Heart left ventricle (tissue), 16 donors: ENCODE results near the gene PPP3R2. TPM values are rescaled to one million over a fixed set of nuclear protein-coding genes. Genes with fewer than 3 reads are reported as not detected.
A peak's percentile ranks its signal among the peaks of the same experiment; 100 is the strongest.

Experiments
- ATAC-seq, 4 donors: fragments of 200-7000 bp; cut with Tn5 transposase; one replicate each; pipeline ENCODE4 v1.9.1; 2020 to 2022; ENCODE audit warnings: moderate library complexity in 4 of 4, mild to moderate bottlenecking in 3 of 4, moderate number of reproducible peaks in 1 of 4
- DNase-seq, 5 donors: peaks; one replicate each; pipeline ENCODE4 v3.0.0-alpha.2; 2020
- H3K27ac ChIP-seq, 12 donors: fragments of 200-600 bp; sonication (generic) in 4 of 12; one replicate each; pipeline versions ENCODE4 v1.5.0 to v1.8.0; 2016 to 2022; ENCODE audit warnings: mild to moderate bottlenecking in 2 of 12
- H3K27me3 ChIP-seq, 9 donors: fragments of 200-600 bp; sonication (generic) in 2 of 9; one replicate each; pipeline versions ENCODE4 v1.5.1 to v1.8.0; 2016 to 2022; ENCODE audit warnings: mild to moderate bottlenecking in 3 of 9
- H3K36me3 ChIP-seq, 9 donors: fragments of 200-600 bp; sonication (generic) in 2 of 9; one replicate each; pipeline versions ENCODE4 v1.5.0 to v1.8.0; 2018 to 2022; ENCODE audit warnings: mild to moderate bottlenecking in 2 of 9
- H3K4me1 ChIP-seq, 12 donors: fragments of 200-600 bp; sonication (generic) in 4 of 12; one replicate each; pipeline versions ENCODE4 v1.5.0 to v1.8.0; 2016 to 2022; ENCODE audit warnings: mild to moderate bottlenecking in 3 of 12
- H3K4me3 ChIP-seq, 12 donors: fragments of 200-600 bp; sonication (generic) in 4 of 12; one replicate each; pipeline versions ENCODE4 v1.5.0 to v1.8.0; 2017 to 2022; ENCODE audit warnings: mild to moderate bottlenecking in 9 of 12, moderate library complexity in 4 of 12
- H3K9me3 ChIP-seq, 12 donors: fragments of 200-600 bp; sonication (generic) in 4 of 12; one replicate each; pipeline versions ENCODE4 v1.5.0 to v1.8.0; 2016 to 2022; ENCODE audit warnings: mild to moderate bottlenecking in 1 of 12
- CTCF ChIP-seq, 12 donors: fragments of 200-600 bp; sonication (generic) in 4 of 12; IDR thresholded peaks; one replicate each; pipeline versions ENCODE4 v1.5.0 to v1.8.0; 2018 to 2022; ENCODE audit warnings: antibody characterized with exemption in 12 of 12, mild to moderate bottlenecking in 5 of 12
- POLR2A ChIP-seq, 2 donors: fragments of 450-650 bp; IDR thresholded peaks; one replicate each; pipeline ENCODE4 v1.6.1; 2017; ENCODE audit warnings: antibody characterized with exemption in 2 of 2, mild to moderate bottlenecking in 2 of 2, moderate library complexity in 2 of 2
- WGBS, 4 donors: extraction: QIAGEN DNeasy Blood & Tissue Kit in 2 of 4; methylation state at CpG; one replicate each; pipeline versions ENCODE4 v1.1.5 to v1.1.7; 2013 to 2018; 5-methylcytosine and 5-hydroxymethylcytosine counted together
- intact Hi-C, 10 donors: fragments of 100-400 bp; cut with DNase I; formaldehyde crosslinking; loops; one replicate each; pipeline versions ENCODE4 v1.11.1 to v1.14.2; 2022
- polyA plus RNA-seq, 2 donors: library from polyadenylated mRNA; stranded (reverse); fragments of 200-250 nt; gene quantifications; one replicate each; pipeline ENCODE4 v1.2.3, GENCODE V29; 2013
- total RNA-seq, 9 donors: library from RNA; depleted of rRNA in 2 of 9; stranded (reverse); fragments of >200 nt in 2 of 9; fragmentation: NEBNext Ultra II Directional in 3 of 9; extraction: Animal tissue kit (Norgen Biotek cat#: 25700) in 3 of 9; gene quantifications; one replicate each; pipeline versions ENCODE4 v1.1.0 to v1.2.4, GENCODE V29; 2016 to 2023
- donor health status: ischemic (EF 13 %, LVEDD 7.1; RV severe dilation, severe dysfunction).
- donor health status: healthy with polysubstance abuse.
- donor health status: DM: no; HTN: yes; CAD: no.
- donor health status: DM: no; HTN: no; CAD: no.
- donor health status: ischemic (EF 25% LVEDD 6.9; RV normal size, moderate dysfunction).
- donor health status: ischemic (EF 25% LVEDD 5.7; RV mildly dilated, moderate dysfunction).
- donor health status: healthy.
- donor health status: DM: yes; HTN: yes; CAD: no.
- donor health status: ischemic (EF 35%, LVEDD 5.7; RV mildly dilated, moderate dysfunction).
- donor health status: nonischemic (EF 11% LVEDD 7.7; RV severe dilation, severe dysfunction).
- donor health status: DM: yes; HTN: yes; CAD: no.
- donor health status: PGD.
- donor health status: ischemic (EF 29% LVEDD 5.4; RV normal size, mild dysfunction).
- donor health status: nonischemic (EF 23%, LVEDD 6.1; RV moderate dilation, normal function).

The PPP3R2 gene
- total and polyA plus RNA-seq, 11 donors, result not detected

GRCh38 chr9:101586651-101587050 lies 8.1 kb downstream of the PPP3R2 start:
- no peak overlapping the region for H3K4me3 ChIP-seq
- no peak for ATAC-seq
- no peaks in the 10 kb centered on the region for H3K27me3 ChIP-seq
- intact Hi-C loops, result no loop called here
- no peak for TF ChIP-seq POLR2A (IDR thresholded peaks at IDR 0.05)
- no peak for TF ChIP-seq CTCF (IDR thresholded peaks at IDR 0.05)
- H3K4me1 ChIP-seq, result peaks cover 0 to 14% (median 0%) of the 10 kb centered on the region in 12 donors
- no peaks in the 10 kb centered on the region for H3K36me3 ChIP-seq
- DNase-seq, result no peak
- no peaks in the 10 kb centered on the region for H3K9me3 ChIP-seq
- 69 to 92% (median 86%) methylated on average over 5 of the region's 5 CpGs for WGBS, 4 donors
- H3K27ac ChIP-seq, result peak overlapping the region in 1 of 12 donors; percentile 80

- TF ChIP-seq POLR2A (IDR thresholded peaks at IDR 0.05), result no peak
- no peak for TF ChIP-seq CTCF (IDR thresholded peaks at IDR 0.05)
- Histone ChIP-seq H3K4me1 (peaks cover 0 to 16% (median 0%) of the 10 kb centered on the region in 12 donors), H3K27ac (peak overlapping the region in 1 of 12 donors; percentile 80), H3K4me3 (no peak overlapping the region), H3K27me3 (no peaks in the 10 kb centered on the region), H3K9me3 (no peaks in the 10 kb centered on the region), H3K36me3 (no peaks in the 10 kb centered on the region)
- WGBS, 4 donors, result 49 to 81% (median 72%) methylated on average over 3 of the region's 3 CpGs
- intact Hi-C loops, result no loop called here
- ATAC-seq (peak in 2 of 4 donors; percentile 42), DNase-seq (no peak)
Observed at GRCh38 chr9:101585740-101586139, 9.0 kb downstream of the PPP3R2 start.

- Histone ChIP-seq H3K36me3 (no peaks in the 10 kb centered on the region), H3K27ac (no peak overlapping the region), H3K9me3 (no peaks in the 10 kb centered on the region), H3K4me3 (no peak overlapping the region), H3K4me1 (peaks cover 0 to 22% (median 0%) of the 10 kb centered on the region in 12 donors), H3K27me3 (no peaks in the 10 kb centered on the region)
- intact Hi-C loops, result no loop called here
- 82 to 89% (median 87%) methylated on average over 1 of the region's 1 CpG for WGBS, 4 donors
- DNase-seq, result no peak
- no peak for ATAC-seq
- TF ChIP-seq CTCF (IDR thresholded peaks at IDR 0.05) (no peak), POLR2A (IDR thresholded peaks at IDR 0.05) (no peak)
Observed at GRCh38 chr9:101582553-101582952, 12.2 kb downstream of the PPP3R2 start.

GRCh38 chr9:101579711-101580545 lies 14.8 kb downstream of the PPP3R2 start:
- DNase-seq (peak in 1 of 5 donors; percentile 20), ATAC-seq (peak in 1 of 4 donors; percentile 77)
- 85 to 89% (median 86%) methylated on average over 6 of the region's 6 CpGs for WGBS, 4 donors
- Histone ChIP-seq H3K4me3 (no peak overlapping the region), H3K36me3 (no peaks in the 10 kb centered on the region), H3K4me1 (peaks cover 0 to 8% (median 0%) of the 10 kb centered on the region in 12 donors), H3K27ac (peak overlapping the region in 1 of 12 donors; percentile 58), H3K27me3 (no peaks in the 10 kb centered on the region), H3K9me3 (no peaks in the 10 kb centered on the region)
- TF ChIP-seq POLR2A (IDR thresholded peaks at IDR 0.05) (no peak), CTCF (IDR thresholded peaks at IDR 0.05) (no peak)
- intact Hi-C loops, result no loop called here
